GM19025 (cell line): ENCODE measurements around the gene ZNHIT6.
"Not testable (repeated sequence)": the region's sequence is repeated elsewhere in the genome, so short reads cannot be mapped to it uniquely, and the experiment has no call there.

Experiments
- ATAC-seq: cut with Tn5 transposase; IDR thresholded peaks from one replicate; pipeline ENCODE4 v1.9.1; 2021; ENCODE audit warnings: mild to moderate bottlenecking, low read depth, moderate library complexity; ENCODE audit not compliant: unreplicated experiment

The ZNHIT6 gene

DNA sequence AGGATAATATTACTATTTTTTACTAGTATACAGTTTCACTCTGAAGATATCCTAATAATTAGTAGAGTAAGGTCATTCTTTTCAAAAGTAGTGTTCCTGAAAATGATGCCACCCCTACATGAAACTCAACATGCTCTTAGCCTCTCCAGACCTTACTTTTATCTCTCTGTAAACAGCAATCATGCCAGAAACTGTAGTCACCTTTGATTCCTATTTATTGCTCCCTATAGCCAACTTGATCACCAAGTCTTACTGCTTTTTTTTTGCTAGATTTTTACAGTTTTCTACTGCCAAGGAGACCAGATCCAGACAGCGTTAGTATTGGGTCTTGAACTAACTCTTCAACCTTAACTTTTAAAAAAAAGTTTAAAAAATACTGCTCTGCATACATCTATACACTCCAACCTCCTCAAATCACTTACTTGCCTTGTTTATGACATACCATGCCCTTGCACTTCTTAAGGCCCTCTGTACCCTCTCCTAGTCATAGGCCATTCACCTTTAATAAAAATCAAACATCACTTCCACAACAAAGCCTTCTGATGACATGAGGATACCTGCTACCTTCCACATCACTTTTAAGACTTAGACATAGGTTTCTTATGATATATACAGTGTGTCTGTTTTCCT lies 36.1 kb downstream of the ZNHIT6 start:
- ATAC-seq = no peak

DNA sequence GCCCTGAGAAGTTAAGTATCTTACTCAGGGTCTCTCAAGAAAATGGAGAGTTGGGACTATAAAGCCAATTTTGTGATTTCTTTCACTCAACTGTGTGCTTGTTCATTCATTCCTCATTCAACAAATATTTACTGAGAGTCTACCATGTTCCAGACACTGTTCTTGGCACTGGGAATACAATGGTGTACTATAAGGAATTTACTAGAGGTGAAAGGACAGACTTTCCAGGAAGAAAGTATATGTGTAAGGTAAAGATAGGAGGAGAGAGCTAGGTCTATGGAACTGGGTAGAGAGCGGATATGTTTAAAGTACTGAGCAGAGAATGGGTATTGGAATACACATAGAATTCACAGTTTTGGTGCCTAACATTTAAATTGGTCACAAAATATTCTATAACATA lies 42.3 kb downstream of the ZNHIT6 start:
- ATAC-seq = no peak

DNA sequence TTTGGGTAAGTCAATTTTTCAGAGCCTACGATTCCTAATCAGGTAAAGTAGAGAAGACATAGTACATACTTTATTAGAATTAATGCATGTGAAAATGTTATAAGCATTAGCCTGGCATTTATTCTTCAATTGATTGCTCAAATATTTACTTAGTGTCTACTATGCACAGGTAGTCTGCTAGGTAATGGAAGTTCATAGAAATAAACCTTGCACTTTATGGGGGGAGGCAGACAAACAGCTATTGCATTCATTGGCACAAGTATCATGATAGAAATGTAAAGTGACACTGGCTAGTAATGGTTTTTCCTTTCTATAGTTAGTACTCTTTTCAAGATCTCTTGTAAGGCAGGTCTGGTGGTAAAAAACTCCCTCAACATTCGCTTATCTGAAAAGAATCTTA lies 44.9 kb downstream of the ZNHIT6 start:
- no peak for ATAC-seq

DNA sequence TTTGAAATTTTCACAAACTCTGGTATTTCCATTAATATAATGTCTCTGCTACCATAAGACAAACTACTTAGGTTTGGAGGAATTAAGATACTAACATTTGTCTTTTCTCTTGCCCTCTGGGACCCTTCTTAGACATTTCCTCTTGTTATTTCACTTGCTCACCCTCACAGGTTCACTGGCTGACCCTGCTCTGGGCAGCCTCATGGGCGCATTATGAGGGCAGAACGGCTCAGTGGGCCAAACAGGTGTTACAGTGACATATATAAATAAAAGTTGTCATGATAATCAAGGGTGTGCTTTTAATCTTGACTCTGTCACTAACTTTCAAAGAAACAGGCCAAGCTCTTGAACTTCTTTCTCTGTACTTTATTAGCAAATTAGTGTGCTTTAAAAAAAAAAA lies 46.5 kb downstream of the ZNHIT6 start:
- no peak for ATAC-seq

DNA sequence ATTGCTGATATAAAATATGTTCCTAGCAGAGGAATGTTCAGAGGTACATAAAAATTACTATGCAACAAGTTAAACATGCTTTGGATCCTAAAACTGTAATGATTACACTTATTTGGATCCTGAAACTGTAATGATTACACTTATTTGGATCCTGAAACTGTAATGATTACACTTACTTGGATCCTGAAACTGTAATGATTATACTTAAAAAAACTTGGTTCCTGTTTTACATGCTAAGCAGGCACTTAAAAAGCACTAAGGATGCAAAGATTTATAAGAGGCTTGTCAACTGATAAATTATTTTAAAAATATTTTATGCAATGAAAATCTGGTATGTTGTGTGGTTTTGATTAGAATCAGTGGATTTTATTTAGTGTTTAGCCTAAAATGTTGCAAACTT lies 47.7 kb downstream of the ZNHIT6 start:
- no peak for ATAC-seq

DNA sequence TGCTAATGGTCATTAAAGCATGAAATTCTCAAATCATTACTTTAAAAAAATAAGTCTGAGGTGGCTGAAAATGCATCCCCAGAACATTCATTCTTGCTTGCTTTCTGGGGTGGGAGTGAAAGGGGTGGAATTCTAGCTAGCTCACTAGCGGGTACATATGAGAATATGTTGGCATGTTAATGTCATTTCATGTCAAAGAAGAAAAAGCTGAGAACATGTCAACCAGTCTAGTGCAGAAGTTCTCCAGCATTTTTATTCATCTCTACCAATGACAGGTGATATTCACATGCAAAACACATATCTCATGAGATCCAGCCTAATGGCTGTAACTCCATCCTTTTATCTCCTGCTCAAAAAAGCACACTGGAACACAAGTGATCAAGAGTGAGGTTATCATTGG lies 49.1 kb downstream of the ZNHIT6 start:
- ATAC-seq = no peak

DNA sequence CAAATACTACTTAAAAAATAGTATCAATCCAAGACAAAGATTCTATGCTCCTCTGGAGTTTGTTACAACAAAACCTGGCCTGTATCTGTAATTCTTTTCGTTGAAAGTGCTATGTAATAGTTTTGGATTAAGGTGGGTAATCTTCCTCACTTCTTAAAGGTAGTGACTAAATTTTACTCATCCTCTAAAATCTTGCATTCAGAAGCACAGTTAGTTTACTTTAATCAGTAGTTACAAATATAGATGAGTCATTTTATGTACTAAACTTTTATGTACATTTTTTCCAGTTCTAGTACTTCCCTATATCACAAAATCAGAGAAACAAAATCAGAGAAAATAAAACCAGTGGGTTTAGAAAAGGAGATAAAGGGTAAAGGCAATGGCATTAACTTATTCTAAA lies 51.3 kb downstream of the ZNHIT6 start:
- no peak for ATAC-seq

DNA sequence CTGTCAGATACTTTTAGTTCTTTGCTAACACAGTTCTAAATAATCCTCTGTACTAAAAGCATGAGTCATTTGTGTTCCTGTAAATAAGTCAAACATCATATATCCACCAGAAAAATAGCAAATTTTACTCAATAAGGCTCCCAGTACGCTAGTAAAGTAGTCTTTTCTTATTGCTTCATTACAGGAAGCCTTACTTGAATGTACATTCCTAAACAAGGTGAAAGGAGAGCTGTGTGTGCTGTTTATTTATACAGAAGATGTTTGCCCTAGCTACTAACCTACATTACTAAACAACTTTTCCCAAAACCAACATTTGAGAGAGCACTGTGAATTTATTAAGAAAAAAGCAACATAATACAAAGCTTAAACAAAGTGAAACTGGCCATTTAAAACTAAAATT lies 52.0 kb downstream of the ZNHIT6 start:
- ATAC-seq = no peak

DNA sequence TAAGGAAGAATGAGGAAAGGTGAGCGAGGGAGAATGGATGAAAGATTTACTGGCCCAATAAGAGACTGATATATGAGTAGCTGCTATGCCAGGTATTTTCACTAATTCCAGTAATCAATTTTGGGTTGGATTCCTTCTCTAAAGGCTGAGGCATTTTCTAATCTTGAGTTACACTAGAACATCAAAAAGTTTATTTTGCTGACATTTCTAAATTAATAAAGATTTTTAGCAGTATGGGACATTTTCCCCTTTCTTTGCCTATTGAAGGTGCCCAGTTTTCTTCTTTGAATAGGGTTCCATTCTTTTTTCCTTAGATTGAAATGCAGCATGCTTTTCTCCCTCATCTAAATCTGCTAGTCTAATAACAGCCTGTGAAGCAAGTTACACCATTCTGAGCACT lies 52.9 kb downstream of the ZNHIT6 start:
- ATAC-seq = no peak

DNA sequence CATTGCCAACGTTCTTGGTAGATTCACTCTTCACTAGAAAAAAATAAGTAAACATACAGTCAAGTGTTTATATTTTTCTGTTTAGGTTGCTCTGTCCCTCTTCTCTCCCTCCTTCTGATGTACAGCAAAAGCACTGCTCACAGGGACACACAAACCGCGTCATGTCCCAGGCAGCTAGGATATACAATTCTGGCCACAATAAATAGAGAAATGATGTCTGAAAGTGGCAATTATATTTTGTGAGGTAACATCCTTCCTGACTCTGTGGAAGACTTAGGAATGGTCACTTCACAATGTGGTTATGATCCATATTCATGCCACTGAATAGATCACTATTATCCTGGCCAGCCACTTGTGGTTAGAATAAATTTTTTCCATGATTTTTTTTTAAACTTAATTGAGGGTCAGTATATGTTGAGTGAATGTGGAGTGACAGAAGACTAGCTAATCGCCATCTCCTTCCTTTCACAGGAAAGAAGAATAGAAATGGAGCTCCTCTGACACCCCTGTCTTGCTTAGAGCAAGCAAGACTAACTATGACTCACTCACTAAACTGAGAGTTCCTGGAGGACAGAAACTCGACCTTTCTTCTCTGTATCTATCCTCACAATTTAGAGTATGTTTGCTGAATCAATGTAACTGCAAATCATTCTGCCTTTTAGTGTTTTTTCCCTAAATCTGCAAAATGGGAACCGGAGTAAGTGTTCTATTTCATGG lies 54.0 kb downstream of the ZNHIT6 start:
- ATAC-seq = no peak

DNA sequence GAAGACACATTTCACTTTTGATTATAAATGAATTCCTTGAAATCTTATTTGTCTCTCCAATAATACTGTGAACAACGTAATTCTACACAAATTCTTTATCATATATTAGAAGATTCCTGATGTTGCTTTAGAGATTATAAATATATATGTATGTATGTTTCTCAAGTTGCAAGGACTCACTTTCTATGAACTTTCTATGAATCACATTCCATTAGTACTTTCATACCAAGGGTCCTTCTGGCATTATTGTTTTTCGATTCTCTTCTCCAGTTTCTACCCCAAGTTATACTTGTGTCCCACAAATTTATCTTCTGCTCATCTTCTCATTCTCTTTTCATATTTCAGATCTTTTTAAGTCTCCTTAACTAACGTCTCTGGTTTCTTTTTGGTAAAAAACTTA lies 55.9 kb downstream of the ZNHIT6 start:
- no peak for ATAC-seq

DNA sequence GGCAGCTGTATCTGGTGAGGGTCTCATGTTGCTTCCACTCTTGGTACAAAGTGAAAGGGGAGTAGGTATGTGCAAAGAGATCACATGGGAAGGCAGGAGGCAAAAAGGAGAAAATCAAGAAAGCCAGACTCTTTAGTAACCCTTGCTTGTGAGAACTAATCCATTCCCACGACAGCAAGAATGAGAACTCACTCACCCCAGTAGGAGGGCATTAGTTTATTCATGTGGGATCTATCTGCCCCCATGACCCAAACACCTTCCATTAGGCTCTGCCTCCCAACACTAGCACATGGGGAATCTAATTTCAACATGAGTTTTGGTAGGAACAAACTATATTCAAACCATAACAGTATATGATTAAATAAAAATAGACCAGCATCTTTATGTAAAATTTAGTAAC lies 57.6 kb downstream of the ZNHIT6 start:
- no peak for ATAC-seq

DNA sequence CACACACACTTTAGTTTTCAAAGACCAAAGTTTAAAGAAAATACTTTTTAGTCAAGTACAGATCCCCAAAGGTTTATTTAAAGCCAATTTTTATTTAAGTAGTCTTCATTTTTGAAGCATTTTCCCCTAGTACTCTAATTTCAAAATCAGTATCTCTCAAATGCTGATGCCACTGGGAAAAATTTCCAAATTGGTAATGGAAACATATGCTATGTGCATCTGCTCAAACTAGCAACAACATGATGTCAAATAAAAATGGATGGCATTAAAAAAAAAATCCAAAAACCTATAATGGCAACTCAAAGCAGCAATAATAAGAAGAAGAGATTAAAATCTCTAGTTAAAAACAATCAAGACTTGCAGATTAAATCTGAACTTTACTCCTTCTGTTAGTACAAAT lies 58.6 kb downstream of the ZNHIT6 start:
- no peak for ATAC-seq

DNA sequence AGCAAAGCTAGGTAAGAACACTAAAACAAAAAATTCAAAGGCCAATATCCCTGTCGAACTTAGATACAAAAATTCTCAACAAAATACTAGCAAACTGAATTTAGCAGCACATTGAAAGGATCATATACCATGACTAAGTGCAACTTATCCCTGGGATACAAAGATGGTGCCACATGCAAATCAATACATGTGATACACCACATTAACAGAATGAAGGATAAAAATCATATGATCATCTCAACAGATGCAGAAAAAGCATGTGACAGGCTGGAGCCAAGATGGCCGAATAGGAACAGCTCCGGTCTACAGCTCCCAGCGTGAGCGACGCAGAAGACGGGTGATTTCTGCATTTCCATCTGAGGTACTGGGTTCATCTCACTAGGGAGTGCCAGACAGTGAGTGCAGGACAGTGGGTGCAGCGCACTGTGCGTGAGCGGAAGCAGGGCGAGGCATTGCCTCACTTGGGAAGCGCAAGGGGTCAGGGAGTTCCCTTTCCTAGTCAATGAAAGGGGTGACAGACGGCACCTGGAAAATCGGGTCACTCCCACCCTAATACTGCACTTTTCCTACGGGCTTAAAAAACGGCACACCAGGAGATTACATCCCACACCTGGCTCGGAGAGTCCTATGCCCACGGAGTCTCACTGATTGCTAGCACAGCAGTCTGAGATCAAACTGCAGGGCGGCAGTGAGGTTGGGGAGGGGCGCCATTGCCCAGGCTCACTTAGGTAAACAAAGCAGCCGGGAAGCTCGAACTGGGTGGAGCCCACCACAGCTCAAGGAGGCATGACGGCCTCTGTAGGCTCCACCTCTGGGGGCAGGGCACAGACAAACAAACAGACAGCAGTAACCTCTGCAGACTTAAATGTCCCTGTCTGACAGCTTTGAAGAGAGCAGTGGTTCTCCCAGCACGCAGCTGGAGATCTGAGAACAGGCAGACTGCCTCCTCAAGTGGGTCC lies 66.4 kb downstream of the ZNHIT6 start:
- ATAC-seq = not testable (repeated sequence)

DNA sequence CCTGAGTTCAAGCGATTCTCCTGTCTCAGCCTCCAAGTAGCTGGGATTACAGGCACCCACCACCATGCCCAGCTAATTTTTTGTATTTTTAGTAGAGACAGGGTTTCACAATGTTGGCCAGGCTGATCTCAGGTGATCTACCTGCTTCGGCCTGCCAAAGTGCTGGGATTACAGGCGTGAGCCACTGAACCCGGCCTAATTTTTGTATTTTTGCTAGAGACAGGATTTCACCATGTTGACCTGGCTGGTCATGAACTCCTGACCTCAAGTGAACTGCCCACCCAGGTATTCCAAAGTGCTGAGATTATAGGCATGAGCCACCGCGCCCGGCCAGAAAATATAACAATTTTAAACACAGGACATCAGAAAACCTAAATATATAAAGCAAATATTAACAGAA lies 68.3 kb downstream of the ZNHIT6 start:
- ATAC-seq = not testable (repeated sequence)

DNA sequence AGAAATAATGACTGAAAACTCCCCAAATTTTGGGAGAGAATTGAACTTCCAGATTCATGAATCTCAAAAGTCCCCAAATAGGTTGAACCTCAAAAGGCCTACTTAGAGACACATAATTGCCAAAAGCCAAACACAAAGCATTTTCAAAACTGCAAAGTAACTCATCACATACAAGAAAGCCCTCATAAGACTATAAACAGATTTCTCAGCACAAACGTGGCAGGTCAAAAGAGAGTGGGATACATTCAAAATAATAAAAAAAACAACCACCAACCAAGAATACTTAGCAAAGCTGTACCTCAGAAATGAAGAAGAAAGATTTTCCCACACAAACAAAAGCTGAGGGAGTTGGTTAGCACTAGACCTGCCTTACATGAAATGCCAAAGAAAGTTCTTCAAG lies 69.8 kb downstream of the ZNHIT6 start:
- ATAC-seq = no peak

DNA sequence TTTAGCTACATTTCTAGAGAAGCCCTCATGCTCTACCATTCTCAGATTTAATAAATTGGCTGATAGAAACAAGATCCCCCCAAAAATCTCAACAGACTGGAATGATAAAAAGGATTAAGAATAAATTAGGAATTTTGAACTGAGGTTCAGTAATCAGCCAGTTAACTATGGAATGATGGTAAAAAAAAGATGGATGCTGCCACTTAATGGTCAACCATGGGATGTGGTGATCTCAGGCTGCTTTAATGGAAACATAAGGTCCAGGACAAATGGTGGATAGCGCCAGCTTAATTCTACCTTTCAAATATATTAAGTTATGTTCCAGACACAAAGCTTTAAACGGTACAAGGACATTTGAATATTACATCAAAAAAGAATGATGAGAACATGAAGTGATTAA lies 77.7 kb downstream of the ZNHIT6 start:
- ATAC-seq = no peak

DNA sequence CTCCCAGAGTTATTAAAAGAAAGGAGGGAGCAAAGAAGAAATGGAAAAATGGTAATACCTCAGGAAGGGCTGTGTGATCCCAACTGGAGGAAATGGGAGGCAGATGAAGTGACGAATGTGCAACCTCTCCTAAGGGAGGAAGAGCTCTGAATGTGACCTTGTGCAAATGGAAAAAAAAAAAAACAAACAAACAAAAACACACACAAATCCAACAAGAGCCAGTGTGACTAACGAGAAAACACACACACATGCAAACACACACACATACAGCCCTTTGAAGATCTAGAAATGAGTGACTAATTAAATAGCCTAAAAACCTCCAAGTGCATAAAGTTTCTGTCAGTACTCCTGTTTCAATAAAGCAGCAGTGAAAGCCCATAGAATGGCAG lies 78.7 kb downstream of the ZNHIT6 start:
- no peak for ATAC-seq

DNA sequence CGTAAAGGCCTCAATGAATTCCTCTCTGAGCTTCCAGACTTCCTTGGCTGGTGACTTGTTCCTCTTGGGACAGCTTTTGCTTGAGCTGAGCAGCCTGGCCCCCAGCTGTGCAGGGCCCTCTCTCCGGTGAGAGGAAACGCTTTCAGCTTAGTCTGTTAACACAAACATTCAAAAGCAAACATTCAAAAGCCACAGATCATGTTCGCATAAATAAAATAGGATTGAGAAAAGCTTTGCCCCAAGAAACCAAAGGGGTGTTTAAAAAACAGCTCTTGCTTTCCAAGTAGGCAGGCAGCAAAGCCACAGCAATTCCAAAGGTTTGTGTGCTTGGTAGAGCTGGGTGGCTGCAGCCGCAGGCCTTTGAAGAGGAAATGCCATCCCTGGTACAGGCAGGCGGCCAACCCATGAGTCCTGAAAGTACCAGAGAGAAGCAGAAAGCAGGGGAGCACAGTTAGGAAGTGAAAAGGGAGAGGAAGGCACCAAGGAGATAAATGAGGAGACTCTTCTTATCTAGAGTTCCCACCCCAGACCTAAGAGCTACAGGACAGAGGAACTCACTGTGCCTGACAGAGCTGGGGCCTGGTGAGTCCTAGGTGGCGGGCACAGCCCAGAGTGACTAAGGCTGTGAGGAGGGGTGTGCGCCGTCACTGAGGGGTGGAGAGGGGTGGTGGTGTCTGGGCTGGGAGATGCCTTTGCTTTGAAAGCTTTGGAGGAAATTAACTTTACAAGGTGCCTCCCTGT lies 79.3 kb downstream of the ZNHIT6 start:
- no peak for ATAC-seq

DNA sequence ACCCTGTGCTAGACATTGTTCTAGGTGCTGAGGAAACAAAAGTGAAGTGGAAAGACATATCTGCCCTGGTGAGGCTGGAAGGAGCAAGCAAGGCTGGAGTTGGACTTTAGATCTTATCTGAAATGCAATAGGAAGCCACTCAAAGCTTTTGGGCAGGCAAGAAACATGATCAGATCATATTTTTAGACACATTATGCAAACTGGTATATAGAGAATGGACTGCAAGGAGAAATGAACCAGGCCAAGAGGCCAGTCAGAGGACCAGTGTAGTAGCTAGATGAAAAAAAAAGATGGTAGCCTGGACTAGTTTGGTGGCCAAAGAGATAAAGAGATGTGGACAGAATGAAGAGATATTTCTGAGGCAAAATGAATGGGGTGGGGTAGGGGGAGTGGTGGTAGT lies 81.4 kb downstream of the ZNHIT6 start:
- no peak for ATAC-seq

DNA sequence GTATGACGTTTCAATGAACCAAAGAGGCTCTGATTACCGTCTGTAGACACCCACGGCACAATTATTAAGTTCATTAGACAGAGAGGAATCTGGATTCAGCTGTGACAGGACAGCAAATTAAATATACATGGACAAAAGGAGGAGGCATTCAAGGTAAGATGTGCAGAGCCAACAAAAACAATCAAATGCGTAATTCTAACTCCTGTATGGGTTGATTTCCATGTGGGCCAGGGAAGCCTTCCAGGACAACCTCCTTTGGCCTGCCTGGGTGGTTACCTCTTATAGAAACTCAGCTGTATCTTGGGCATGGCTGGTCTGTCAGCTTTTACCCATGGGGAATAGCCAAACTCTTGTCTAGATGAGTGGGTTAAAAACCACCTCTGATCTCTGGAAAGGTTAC lies 83.9 kb downstream of the ZNHIT6 start:
- no peak for ATAC-seq
